Glutamatergic neuron (in vitro differentiated cells): ENCODE data around the gene FASTK. TPM values are rescaled to one million over a fixed set of nuclear protein-coding genes. Genes with fewer than 3 reads are reported as not detected.
A peak's percentile ranks its signal among the peaks of the same experiment; 100 is the strongest.

Experiments
- DNase-seq: peaks from one replicate; pipeline ENCODE4 v3.0.0; 2022
- H3K27ac Mint-ChIP-seq: one replicate; pipeline ENCODE4 v1.8.0; 2020; ENCODE audit warnings: mild to moderate bottlenecking, mixed read lengths, inconsistent platforms; ENCODE audit not compliant: unreplicated experiment
- H3K27me3 Mint-ChIP-seq: one replicate; pipeline ENCODE4 v1.8.0; 2020; ENCODE audit warnings: mild to moderate bottlenecking, moderate library complexity, mixed read lengths, inconsistent platforms; ENCODE audit not compliant: unreplicated experiment
- H3K36me3 Mint-ChIP-seq: one replicate; pipeline ENCODE4 v1.8.0; 2020; ENCODE audit warnings: mild to moderate bottlenecking, mixed read lengths, inconsistent platforms; ENCODE audit not compliant: unreplicated experiment
- H3K4me1 Mint-ChIP-seq: one replicate; pipeline ENCODE4 v1.8.0; 2020; ENCODE audit warnings: mild to moderate bottlenecking, low read depth, mixed read lengths, inconsistent platforms; ENCODE audit not compliant: unreplicated experiment
- H3K4me3 Mint-ChIP-seq: one replicate; pipeline ENCODE4 v1.8.0; 2020; ENCODE audit warnings: mild to moderate bottlenecking, mixed read lengths, inconsistent platforms; ENCODE audit not compliant: unreplicated experiment
- H3K9me3 Mint-ChIP-seq: one replicate; pipeline ENCODE4 v1.8.0; 2020; ENCODE audit warnings: mild to moderate bottlenecking, moderate library complexity, mixed read lengths, inconsistent platforms; ENCODE audit not compliant: unreplicated experiment
- CTCF ChIP-seq: fragments of 200-600 bp; sonication (generic); IDR thresholded peaks from one replicate; pipeline ENCODE4 v1.5.0; 2021; ENCODE audit not compliant: partially characterized antibody, unreplicated experiment
- total RNA-seq: library from RNA; stranded (reverse); fragmentation: NEBNext Ultra II Directional; extraction: Animal tissue kit (Norgen Biotek cat#: 25700); gene quantifications from one replicate; pipeline ENCODE4 v1.2.1, GENCODE V29; 2021; ENCODE audit not compliant: unreplicated experiment

The FASTK gene
- total RNA-seq, 1 donor from 2014 or later, result 64.7 TPM

- Mint-ChIP-seq H3K27ac (peak overlapping the region; percentile 100), H3K9me3 (peaks cover 39% of the 10 kb centered on the region), H3K36me3 (peaks cover 5% of the 10 kb centered on the region), H3K27me3 (peaks cover 40% of the 10 kb centered on the region), H3K4me1 (peaks cover 34% of the 10 kb centered on the region), H3K4me3 (peak overlapping the region; percentile 98)
- no peak for DNase-seq
- TF ChIP-seq CTCF, result no peak
Observed at GRCh38 chr7:151088019-151088855, 7.6 kb upstream of the FASTK start.

- Mint-ChIP-seq H3K27ac (peak overlapping the region; percentile 100), H3K9me3 (peaks cover 41% of the 10 kb centered on the region), H3K27me3 (peaks cover 40% of the 10 kb centered on the region), H3K4me3 (peak overlapping the region; percentile 98), H3K36me3 (peaks cover 5% of the 10 kb centered on the region), H3K4me1 (peaks cover 33% of the 10 kb centered on the region)
- peak; percentile 61 for DNase-seq
- TF ChIP-seq CTCF, result no peak
Observed at GRCh38 chr7:151087245-151088018, 6.8 kb upstream of the FASTK start.

- Mint-ChIP-seq H3K4me3 (peak overlapping the region; percentile 87), H3K27ac (peak overlapping the region; percentile 91), H3K36me3 (peaks cover 5% of the 10 kb centered on the region), H3K27me3 (peaks cover 42% of the 10 kb centered on the region), H3K9me3 (peaks cover 38% of the 10 kb centered on the region), H3K4me1 (peaks cover 29% of the 10 kb centered on the region)
- TF ChIP-seq CTCF, result no peak
- peak; percentile 57 for DNase-seq
Observed at GRCh38 chr7:151086802-151087244, 6.2 kb upstream of the FASTK start.

GRCh38 chr7:151085691-151086620 lies 5.3 kb upstream of the FASTK start, which contains the start of gene AGAP3:
Gene AGAP3 (plus strand): TSS chr7:151086475. CDS start chr7:151086742, 267 bp downstream.
- H3K27ac Mint-ChIP-seq, result peak within 1 kb of the TSS; percentile 93
- peaks cover 21% of the 10 kb centered on the region for H3K4me1 Mint-ChIP-seq
- H3K4me3 Mint-ChIP-seq, result peak within 1 kb of the TSS; percentile 87
- peaks cover 37% of the 10 kb centered on the region for H3K9me3 Mint-ChIP-seq
- peaks cover 35% of the 10 kb centered on the region for H3K27me3 Mint-ChIP-seq
- DNase-seq, result peak; percentile 95
- TF ChIP-seq CTCF, result no peak
- H3K36me3 Mint-ChIP-seq, result peaks cover 5% of the 10 kb centered on the region
